HG02588 (cell line): ENCODE results near the gene SLC9A7.

Experiments used
- ATAC-seq: cut with Tn5 transposase; IDR thresholded peaks from one replicate; pipeline ENCODE4 v1.9.1; 2021; ENCODE audit warnings: mild to moderate bottlenecking, moderate library complexity; ENCODE audit not compliant: unreplicated experiment

The SLC9A7 gene

DNA sequence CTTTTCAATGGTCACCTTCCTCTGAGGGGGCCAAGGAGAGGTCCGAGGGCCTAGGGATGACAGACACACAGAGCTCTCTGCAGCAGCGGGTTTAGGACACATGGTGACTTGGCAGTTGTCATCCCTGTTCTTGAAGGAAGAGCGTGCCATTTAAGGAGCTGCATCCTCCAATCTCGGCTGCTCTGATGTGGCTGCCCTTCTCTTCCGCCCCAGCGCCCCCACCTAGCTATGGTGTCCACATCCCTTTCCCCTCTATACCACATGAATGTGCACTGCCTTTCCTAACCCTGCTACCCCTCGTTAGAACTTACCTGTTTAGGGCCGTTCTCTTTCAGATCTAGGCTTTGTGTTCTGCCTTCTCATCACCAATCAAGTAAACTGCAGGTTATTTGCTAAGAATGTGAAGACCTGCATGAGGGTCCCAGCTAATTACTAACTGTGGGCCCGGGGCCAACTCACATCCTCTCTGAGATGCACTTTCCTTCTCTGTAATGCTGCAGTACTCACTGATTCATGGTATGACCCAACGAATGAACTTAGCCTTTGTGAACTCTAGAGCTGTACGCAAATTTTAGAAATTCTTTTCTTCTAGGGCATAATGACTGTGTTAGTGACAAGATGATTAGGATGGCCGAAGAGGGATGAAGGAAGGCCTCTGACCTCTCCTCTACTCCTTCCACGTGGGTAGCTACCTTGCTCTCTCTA is 147.1 kb downstream of the SLC9A7 start:
- no peak for ATAC-seq

GRCh38 chrX:46610070-46610658 is 148.8 kb downstream of the SLC9A7 start:
- ATAC-seq = no peak

- ATAC-seq = no peak
Measured at GRCh38 chrX:46607916-46608315, 151.0 kb downstream of the SLC9A7 start.

DNA sequence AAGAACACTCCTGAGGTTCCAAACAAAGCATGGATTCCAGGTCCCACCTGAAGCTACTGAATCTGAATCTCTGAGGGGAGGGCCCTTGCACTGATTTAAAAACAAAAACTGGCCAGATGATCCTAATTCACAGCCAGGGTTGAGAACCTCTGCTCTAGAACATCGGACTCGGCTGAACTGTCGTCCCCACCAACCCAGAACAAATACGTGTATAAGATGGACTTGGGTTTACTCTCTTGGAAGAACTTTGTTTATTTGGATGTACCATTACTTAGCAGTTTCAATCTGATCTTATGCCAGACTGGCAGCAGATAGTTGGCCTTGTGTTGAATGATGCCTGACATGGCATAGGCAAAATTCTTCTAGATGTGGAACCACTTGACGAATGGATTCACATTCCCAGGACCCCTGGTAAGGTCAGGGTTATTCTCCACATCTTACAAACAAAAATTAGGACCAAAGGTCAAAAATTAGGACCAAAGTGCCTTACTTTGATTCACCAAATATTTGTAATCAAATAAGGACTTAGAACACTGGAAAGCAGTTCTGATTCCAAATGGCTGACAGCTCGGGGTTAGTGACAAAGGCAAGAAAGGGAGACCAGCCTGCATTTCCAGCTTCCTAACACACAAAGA is 156.3 kb downstream of the SLC9A7 start:
- ATAC-seq = no peak

GRCh38 chrX:46601283-46601682 is 157.6 kb downstream of the SLC9A7 start:
- ATAC-seq = no peak

GRCh38 chrX:46599051-46599560 is 159.8 kb downstream of the SLC9A7 start:
- no peak for ATAC-seq

DNA sequence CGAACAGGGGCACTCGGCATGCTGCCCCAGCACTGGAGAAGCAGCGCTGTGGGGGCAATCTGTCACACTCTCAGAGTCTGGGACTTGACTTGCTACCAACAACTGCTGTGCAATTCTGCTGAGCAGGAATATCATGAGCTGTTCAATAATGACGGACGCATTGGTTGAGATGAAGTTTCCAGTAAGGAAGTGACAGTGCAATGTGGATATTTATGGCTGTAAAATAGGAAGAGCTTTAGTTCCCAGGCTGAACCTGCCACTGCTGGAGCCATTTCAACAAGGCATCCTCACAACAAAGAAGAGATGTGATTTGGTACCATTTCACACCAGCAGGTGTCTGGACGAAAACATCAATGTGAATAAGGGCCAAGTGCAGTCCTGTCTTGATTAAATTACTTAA is 161.1 kb downstream of the SLC9A7 start:
- ATAC-seq = no peak

- ATAC-seq = no peak
Measured at GRCh38 chrX:46597208-46597607, 161.7 kb downstream of the SLC9A7 start.

DNA sequence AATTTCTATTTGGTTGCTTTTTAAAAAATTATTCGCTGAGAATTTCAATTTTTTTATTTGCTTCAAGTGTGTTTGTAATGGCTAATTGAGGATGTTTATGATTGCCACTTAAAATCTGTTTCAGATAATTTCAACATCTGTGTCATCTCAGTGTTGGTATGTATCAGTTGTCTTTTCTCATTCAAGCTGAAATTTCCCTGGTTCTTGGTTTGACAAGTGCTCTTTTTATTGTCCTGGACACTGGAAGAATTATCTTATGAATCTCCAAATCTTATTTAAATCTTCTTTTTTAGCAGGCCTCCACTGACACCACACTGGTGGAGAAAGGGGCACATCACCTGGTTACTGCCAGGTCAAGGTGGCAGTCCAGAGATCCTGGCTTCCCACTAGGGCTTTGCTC is 163.8 kb downstream of the SLC9A7 start:
- no peak for ATAC-seq

GRCh38 chrX:46589977-46590723 is 168.8 kb downstream of the SLC9A7 start:
- no peak for ATAC-seq

DNA sequence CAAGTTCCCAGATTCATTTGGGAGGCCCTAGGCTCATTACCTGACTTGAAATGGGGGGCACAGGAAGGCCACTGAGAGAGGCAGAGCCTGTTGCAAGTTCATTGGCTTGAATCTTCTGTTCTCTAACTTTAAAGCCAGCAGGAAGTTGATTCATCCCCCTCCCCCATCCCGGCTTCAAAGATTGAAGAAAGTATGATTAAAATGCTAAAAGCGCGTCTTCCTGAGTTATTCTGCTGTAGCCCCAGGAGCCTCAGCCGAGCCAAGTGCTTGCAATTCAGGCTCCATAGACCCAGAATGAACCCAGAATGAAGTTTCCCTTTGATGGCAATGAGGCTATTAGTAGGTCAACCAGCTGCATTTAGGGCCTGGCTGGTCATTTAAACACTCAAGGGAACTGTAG is 170.7 kb downstream of the SLC9A7 start:
- ATAC-seq = no peak

DNA sequence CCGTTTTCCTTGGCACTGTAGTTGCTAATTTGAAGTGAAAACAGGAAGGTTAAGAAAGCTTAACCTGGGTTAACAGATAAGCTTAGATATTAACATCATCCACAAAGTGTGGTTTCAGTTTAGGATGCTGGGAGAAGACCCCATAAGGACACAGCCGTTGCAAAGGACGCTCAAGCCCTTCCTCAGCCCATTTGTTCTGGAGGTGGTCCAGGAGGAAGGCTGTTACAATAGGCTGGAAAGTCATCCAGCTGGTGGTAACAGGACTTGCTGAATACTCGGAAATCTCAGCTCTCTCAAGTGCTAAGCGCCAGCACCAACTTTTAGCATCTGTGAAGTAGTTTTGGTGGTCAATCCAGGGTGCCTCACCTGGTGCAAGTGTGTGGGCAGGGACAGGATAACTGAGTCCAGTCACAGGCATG is 171.2 kb downstream of the SLC9A7 start:
- ATAC-seq = no peak

DNA sequence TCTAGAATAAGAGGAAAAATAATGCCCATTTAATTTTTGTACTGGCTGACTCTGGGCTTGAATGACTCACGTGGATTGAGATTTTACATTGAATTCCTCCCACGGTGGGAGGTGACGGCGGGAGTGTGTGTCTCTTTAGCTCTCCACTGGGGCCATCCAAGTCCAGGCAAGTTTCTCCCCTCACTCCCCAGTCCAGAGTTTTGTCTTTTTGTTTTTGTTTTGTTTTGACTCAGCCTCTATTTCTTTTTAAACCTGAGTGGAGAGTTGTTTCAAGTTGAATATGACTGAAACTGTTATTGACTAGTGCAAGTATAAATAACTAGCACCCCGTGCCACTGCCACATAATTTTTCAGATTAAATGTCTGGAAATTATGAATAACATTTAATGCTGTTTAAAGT is 171.8 kb downstream of the SLC9A7 start:
- ATAC-seq = peak; percentile 77

DNA sequence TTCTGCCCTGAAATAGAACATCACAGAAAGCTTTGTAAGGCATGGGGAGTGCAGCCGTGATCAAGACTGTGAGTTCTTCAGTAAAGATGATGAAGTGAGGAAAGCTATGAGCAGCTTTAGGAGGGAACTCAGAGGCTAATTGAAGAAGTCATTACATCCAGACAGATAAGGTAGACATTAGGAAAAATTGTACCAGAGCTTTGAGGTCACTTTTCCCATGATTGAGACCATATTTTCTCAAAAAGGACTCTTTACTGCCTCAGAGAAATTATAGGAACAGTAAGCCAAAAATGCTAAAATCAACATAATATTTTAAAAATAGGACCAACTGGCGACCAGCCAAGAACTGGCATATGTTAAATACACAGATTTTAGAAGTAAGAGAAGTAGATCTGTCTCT is 174.2 kb downstream of the SLC9A7 start:
- no peak for ATAC-seq

GRCh38 chrX:46582966-46583365 is 176.0 kb downstream of the SLC9A7 start:
- no peak for ATAC-seq

DNA sequence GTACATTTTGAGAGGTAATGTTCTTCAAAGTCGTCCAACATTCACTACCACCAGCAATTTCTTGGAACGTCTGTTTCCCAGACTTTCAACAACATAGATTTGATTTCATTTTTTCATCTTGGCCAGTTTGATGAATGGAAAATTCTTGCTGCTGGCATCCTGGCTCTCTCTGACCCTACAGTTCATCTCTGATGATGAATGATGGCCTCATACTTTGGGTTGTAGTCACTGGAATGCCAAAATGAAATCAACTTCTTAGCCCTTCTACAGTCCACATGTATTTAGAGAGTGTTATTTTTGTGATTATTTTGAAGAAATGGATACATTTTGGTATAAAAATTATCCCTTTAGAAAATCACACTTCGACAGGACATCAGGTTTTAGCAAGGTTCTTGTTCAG is 176.6 kb downstream of the SLC9A7 start:
- no peak for ATAC-seq

GRCh38 chrX:46580613-46581012 is 178.3 kb downstream of the SLC9A7 start:
- ATAC-seq = no peak

DNA sequence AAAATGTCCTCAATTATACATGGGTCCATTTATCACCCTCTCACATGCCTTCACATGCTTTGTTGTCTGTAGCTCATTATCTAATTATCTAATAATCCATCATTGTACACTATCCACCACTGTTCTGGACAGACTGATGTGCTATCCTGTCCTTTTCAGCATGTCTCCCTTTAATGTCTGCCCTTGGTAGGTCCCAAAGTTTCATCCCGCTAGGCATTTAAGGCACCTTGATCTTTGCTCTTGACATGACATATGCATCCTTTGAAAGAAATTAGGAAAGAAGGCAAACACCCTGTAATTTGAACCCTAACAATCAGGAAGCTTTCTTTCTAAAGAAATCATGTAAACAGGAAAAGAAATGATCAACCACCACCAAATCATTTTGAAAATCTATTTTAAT is 179.7 kb downstream of the SLC9A7 start:
- ATAC-seq = no peak

DNA sequence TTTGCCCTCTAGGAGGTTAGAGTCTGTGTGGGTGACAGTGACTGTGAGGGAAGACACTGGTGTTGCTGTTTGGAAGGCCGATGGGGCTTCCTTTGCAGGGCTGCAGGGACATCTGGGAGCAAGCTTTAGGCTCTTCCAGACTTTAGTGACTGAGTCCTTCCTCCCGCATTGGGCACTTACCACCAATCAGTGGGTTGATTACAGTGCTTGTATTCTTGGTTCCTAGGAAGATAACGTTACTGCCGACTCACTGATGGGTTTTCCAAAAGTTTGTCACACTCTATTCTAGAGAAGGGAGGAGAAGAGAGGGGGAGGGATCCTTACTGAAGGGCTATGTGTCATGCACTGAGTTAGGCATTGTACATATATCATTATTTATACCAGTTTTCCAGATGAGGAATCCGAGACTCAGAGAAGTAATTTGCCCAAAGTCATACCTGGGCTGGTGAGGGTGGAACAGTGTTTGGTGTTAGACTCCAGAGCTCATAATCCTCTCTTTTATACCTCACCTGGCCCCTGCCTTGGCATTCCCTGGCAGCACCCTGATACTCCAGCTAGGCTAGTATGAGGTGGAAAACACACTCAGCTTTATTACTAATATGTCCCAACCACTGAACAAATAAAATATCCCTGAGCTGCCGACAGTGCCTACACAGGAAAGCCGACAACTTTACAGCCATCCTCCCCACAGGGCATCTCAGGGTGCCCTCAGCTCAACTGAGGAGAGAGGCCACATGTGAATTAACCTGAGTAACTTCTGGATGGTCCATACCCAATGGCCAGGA is 181.5 kb downstream of the SLC9A7 start:
- no peak for ATAC-seq

DNA sequence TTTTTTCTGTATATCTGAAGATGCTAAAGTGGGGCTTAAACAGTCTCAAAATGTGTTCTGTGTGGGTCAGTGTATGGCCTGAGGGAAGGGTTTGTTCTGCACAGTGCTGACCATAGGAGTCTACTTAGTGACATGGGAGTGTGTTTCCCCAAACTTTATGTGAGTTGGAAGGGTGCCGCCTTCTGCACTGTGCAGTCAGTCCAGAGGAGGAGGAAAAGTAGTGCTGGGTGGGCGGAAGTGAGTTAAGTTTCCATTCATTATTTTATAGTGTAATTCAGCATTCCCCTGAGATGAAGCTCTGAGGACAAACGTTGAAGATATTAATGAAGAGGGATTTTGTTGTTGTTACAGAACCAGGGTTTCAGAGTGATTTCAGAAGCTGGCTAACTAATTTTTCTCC is 182.5 kb downstream of the SLC9A7 start:
- ATAC-seq = no peak

DNA sequence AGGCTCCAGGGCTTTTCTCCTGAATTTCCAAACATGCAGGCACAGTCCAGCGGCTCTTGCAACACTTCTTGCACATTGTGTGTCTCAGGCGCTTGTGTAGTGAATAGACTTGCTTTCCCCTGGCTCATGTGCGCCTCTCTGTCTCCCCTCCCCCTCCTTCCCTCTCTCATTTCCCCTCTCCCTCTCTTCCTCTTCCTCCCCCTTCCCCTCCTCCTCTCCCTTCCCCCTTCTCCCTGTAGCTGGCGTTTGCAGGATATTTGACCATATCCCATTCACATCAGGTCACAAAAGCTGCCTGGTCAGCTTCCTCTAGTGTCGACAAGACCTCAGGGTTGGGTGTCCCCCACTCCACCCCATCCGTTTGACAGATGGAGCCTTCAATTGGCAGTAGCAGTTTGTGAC is 182.9 kb downstream of the SLC9A7 start:
- ATAC-seq = no peak
